DMS79 treated with DMSO at 0.1 percent for 48 hours (cell line): Measurements from ENCODE around the gene SORCS2.
A peak's percentile ranks its signal among the peaks of the same experiment; 100 is the strongest.

Source experiments
- DNase-seq: peaks from one replicate; lab custom pipeline; 2025; lab: John Stamatoyannopoulos, UW

The SORCS2 gene

DNA sequence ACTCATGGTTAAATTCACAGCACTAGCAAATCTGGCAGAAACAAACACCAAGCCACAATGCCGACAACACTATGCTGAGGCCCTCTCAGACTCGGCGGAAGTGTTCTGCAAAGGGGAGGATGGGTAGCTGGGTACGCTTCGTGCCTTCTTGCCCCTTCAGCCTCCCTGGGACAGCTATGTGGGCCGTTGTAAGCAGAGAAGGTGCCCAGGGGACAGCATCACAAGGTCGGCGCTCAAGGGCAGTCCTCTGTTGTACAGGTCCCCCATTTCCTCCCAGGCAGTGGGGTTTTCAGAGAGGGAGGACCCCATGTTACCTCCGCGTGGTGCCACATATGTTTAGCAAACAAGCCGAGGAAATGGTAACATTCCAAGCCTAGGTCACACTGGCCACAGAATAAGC lies 573.7 kb downstream of the SORCS2 start:
- no peak for DNase-seq

DNA sequence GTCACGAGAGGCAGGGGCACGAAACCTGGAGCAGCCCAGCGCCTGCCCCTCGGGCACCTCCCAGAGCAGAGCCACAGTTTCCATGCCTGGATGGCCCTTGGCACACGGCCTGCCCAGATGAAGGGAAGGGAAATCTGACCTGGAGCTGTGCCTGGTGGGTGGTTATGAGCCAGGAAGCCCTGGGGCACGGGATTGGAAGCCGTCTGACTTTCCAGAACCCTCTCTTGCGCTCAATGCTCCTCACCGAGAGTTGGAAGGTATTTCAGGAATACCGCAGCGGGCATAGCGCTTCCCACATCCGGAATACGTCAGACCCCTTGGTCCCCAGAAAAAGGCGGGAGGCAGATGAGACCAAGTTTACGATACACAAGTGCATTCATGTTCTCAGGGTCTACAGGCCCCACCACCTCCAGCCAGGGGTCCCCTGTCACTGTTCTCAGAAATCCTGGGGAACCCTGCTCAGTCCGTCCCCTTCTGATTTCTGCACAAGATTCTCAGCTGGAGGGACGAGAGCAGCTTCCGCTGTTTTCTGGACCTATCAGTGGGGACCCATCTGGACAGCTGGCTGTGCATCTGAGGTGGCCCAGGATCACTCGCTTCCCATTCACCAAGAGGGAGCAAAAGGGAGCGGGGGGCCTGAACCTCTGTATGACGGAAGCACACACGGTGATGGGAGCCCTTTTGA lies 574.5 kb downstream of the SORCS2 start:
- no peak for DNase-seq

DNA sequence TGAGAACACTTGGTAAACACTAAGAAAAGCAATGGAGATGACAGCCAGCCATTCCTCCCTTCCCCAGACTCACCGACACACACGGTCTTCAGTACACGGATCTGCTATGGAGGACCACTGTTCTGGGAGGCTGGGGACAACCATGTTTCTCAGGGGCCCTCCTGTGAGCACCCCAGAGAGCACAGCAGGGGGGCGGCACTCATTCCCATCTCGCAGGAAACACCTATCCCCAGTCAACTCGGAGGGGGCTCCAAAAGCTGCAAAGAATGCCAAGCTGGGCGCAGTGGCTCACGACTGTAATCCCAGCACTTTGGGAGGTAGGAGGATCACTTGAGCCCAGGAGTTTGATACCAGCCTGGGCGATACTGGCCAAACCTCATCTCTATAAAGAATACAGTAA lies 575.2 kb downstream of the SORCS2 start:
- no peak for DNase-seq

DNA sequence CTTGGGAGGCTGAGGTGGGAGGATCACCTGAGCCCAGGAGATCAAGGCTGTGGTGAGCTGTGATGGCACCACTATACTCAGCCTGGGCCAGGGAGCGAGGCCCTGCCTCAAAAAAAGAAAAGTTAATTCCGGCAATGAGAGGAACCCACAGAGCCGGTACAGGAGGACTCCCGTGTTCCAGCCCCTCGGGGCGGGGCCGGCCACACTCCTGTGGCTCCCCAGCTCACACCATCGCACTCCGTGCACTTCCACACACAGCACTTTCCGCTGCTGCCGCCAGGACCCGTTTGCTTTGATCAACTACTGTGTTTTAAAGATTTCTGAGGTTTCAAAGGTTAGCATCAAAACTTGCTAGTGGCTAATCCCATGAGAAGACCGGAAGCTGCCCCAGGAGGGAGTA lies 575.6 kb downstream of the SORCS2 start:
- no peak for DNase-seq

DNA sequence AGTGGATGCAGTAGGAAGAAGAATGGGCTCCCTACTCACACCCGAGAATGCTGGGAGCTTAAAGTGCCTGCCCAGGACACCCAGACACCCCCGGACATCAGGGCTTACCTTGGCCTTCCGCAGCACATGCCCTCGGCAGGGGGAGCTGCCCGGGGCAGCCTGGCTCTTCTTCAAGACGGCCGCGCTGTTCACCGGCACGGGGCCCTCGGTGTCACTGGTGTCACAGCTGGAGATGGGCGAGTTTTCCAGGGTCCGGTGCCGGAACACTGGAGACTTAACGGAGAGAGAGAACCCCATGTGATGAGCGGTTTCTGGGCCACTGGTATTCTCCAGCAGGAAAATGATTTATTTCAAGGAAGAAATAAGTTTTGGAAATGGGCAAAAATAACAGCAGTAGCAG lies 576.4 kb downstream of the SORCS2 start:
- DNase-seq = no peak

DNA sequence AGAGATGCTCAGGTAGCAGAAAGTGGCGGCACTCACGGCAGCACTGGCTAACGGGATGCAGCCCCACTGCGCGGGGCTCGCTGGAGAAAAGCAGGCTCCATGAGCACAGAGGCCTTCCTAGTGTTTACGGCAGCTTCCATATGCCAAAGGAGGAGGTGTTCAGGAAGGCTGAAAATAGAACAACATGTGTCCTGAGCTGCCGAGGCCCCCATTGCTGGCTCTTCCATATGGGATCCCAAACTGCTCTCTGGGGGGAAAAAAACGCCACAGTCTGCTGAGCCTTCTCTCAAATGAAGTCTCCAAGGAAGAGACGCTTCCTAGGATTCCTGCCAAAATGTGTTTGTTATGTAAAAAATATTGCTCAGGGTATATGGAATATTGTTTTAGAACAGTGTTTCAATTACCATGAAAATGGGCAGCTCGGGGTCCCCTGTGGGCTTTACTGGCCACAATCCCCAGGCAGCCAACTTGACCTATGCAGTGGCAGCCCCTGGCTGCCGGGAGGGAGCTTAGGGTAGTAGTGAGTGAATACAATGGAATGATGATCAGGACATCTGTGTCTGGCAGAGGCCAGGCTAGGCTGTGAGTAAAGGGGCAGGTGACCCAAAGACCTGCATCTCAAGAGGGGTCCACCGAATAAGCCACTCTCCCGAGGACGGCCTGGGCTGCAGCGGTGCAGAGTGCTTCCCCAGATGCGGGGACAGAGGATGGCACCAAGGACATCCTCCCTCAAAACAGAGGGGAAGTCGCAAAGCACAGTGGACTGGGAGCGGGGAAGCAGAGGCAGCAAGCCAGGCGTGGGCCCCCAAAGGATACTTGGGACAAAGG lies 577.3 kb downstream of the SORCS2 start:
- no peak for DNase-seq

DNA sequence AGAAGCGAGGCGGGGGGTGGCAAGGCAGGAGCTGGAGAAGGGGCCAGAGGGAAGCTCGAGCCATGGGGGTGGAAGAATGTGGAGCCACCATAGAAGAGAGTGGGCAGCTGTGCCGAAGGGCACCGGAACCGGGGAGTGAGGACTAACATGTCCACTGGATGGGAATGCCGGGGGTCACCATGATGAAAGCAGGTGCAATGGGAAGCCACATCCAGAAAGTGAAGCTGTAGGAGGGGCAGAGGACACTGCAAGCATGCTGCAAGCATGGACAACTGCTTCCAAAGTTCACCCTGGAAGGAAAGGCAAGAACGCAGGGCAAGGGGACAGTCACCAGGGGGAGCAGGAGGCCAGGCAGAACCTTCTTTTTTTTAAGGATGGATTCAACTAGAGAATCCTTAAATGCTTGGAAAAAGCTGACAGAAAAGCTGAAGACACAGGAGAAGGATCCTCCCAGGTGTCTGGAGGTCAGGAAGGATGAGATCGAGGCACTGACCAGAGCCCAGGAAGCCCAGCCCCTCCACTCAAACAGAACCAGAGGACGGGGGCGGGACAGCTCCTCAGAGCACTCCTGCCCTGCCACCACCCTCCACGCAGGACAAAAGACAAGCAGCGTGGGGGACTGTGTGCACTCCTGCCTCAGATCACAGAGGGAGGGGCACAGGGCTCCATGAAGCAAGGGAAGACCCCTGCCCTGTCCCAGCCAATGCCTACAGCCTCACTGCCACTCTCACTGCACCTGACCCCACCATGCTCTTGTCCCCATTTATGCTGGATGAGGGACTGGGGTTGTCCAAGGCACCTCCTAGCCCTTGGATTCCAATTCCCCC lies 578.1 kb downstream of the SORCS2 start:
- DNase-seq = no peak

DNA sequence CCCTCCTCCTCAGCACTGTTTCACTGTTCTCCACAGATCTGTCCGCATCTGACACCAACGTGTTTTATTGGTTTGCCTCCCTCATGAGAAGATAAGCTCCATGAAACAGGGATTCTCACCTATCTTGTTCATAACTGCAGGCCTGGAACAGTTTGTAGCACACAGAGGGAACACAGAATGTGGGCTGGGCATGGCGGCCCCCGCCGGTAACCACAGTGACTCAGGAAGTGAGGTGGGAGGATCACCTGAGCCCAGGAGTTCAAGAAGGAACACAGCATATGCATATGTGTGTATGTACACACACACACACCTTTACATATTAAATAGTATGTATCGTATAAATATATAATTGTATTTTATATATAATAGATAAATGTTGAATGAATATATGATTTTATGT lies 578.7 kb downstream of the SORCS2 start:
- no peak for DNase-seq

DNA sequence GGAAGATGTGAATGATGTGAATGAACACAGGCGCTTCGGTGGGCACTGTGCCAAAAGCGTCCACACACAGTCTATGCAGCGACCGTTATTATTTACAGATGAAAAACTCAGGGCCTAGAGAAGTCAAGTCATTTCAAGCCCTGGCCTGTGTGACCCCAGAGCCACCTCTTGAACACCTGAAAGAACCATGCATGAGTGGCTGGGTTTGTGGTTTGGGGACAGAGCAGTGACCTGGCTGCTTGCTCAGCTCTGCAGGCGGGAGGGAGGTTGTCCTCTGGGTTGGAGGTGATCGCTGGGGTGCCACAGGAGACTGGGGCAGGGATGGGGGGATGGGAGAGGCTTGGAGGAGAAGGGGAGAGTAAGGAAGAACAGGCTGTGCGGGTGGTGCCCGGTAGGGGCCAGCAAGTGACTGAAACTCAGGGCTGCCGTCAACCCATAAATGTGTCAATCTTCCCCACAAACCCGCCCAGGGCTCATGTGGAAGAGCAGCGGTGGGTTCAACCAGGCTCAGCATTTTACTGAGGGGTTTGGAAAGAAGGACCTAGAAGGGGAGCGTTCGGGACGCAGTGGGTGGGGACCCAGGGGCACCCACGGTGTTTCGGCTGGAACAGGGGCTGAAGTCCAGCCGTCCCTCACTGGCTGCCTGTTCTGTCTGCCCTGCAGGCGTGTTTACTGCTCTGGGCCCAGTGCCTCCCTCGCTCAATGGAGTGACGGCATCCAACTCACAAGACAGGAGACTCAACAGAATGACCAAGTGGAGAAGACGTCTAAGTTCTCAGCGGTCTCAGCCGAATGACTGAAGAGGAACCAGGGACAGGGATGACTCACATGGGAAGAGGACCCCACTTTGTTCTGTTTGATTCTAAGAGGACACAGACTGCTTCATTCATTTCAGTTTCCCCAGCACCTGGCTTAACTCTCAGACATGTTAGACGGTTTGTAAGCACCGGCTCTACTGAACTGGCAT lies 579.5 kb downstream of the SORCS2 start:
- no peak for DNase-seq

DNA sequence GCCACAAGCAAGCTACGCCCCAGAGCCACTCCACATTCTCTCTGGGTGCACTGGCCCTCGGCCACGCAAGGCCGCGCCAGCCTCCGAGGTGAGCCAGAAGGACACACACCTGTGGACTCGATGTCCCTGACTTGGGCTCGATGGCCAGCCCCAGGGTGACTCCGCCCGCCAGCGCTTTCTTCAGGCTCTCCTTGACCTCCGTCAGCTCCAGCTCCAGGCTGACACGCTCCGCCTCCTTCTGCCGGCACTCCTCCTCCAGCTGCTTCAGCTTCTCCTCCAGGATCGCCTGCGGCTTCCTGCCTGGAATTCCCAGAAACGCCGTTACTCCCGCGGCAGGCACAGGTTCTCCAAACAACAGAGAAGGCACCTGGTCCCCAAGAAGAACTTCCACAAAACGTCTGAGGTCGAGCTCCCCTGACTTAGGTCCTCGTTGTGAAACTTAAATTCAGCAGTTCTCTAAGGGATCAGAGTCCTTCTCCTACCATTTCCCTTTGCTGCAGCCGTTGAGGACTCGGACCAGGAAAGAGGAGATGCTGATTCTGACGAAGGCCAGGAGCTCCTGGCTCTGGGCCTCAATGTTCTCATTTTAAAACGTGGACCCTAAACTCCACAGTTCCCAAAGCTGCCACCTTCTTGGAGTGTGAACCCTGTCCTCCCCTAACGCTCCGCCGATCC lies 580.5 kb downstream of the SORCS2 start:
- no peak for DNase-seq

DNA sequence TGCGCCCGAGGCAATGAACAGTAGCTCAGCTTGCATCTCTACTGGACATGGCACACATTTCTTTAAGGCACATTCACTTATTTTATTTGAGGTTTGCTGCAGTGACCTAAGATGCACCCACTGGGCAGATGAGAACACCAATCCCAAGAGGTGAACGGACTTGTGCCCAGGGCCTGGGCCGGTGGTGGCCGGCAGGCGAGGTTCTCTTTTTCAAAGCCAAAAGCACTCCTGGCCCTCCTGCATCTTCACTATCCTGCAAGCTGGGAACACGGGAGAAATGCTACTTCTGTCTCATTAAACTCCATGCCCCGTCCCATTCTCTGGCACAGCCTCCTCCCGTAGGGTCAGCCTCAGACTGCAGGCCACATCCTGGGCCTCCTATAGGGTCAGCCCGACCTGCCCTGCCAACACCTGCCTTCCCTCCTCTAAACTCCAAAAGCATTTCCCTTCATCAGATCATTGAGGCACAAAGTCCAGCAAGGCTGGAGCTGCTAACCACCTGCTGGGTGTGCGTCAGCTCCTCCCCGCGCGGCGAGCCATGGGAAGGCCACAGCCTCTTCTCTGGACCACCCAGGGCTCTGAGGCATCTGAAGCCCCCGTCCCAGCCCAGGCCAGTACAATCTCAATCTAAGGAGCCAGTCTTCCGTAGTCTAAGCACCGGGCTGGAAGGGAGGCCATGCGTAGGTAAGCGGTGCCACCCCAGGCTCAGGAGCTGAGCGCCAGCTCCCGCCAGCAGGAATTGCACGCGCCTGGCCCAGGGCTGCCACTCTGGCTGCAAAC lies 581.3 kb downstream of the SORCS2 start:
- no peak for DNase-seq

DNA sequence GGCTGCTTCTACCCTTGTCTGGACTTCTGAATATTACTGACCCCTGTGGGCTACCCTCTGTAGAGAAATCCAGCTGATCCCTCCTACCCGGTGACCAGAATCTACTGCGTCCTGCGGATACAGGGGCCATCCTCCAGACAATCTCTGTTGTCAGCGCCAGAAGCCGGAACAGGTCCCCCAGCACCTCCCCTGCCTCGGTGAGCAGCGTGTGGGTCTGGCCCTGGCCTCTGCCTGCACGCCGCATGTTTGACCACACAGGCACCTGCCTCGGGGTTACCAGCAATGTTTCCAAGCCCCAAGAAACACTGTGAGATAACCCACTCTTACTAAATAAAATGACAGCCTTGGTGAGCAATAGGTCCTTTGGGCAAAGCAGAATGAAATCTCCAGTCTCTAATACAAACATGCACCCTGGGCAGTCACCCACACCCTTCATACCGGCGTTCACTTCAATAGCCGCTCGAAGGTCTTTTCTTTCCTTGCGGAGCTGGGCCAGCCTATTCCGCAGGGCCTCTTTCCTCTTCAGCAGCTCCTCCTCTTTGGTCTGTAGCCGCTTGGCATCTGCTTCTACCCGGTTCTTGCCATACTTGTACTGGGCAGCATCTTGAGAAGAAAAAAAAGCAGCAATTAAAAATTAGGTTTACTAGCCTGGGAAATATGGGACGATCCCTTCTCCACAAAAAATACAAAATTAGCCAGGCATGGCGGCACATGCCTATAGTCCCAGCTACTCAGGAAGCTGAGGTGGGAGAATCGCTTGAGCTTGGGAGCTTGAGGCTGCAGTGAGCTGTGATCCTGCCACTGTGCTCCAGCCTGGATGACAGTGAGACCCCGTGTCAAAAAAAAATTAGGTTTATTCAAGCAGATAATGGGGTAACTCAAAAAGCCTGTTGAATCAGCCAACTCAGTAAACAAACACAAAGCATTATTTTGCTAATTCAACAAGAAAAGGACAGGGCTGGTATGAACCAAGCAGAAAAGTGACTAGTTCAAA lies 582.3 kb downstream of the SORCS2 start:
- DNase-seq = no peak

DNA sequence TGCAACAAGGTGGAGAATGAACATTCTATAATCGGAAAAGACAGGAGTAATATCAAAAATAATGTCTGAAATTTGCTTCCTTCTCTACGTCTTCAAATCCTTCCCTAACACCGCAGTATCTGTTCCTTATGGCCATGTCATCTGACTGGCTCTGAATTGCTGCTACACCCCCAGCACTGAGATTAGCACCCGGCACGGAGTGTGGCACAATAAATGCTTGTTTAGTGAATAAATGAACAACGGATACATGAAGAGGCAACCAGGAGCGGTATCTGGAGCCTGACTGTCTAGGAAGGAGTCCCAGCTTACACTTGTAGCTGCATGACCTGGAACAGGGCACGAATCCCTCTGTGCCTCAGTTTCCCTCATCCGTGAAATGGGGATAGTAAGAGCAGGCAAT lies 583.1 kb downstream of the SORCS2 start:
- DNase-seq = no peak

DNA sequence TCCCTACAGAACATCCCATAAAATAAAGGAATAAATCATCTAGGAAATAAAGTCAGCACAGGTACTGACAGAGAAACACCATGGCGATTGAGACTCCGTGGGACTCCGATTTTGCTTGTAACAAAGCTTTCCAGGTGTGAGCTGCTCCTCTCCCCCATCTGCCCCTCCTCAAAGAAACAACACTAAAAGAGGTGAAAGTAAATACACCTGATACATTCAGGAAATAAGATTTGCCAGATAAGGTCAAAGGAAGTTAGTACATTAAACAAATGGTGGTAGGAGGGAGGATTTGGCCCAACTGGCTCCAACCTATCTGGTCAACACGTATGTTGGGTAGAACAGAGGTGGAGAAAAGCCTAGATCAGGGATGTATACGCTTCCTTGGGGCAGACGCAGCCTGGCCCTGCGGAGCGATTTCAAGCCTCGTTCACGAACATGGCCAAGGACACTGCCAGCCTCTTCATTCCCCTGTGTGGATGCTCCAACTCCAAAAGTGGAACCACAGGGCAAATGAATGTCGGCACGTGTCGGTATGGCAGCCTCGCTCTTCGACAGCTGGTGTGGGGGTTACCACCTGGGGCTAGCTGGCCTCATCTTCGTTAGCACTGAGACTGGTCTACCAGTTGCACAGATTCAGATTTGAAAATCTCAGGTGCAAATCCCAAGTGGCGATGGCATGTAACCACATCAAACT lies 584.8 kb downstream of the SORCS2 start:
- no peak for DNase-seq

DNA sequence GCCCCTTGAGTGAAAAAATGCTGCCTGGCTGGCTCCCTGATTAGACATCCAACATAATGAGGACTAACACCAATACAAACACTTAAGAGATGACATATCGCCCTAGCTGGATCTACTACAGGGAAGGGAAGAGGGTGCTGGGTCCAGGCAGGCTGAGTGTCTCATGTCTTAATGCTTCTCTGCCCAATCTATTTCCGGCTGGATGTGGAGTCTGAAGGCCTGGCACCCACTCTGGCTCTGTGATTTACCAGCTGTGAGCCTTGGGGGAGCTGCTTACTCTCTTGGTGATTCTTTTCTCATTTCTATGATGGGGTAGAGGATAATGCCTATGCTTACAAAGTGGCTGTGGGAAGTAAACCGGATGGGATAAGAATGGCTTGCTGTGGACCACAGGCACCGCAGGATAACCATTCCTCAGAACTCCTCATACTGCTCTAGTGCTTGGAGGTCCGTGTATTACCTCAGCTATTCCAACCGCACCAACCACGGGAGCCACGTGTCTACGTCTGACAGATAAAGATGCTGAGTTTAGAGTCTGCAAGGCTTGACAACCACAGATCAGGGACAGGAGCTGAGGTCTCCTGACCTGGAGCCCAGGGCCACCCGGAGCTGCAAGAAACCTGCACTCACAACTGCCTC lies 585.7 kb downstream of the SORCS2 start:
- DNase-seq = no peak

DNA sequence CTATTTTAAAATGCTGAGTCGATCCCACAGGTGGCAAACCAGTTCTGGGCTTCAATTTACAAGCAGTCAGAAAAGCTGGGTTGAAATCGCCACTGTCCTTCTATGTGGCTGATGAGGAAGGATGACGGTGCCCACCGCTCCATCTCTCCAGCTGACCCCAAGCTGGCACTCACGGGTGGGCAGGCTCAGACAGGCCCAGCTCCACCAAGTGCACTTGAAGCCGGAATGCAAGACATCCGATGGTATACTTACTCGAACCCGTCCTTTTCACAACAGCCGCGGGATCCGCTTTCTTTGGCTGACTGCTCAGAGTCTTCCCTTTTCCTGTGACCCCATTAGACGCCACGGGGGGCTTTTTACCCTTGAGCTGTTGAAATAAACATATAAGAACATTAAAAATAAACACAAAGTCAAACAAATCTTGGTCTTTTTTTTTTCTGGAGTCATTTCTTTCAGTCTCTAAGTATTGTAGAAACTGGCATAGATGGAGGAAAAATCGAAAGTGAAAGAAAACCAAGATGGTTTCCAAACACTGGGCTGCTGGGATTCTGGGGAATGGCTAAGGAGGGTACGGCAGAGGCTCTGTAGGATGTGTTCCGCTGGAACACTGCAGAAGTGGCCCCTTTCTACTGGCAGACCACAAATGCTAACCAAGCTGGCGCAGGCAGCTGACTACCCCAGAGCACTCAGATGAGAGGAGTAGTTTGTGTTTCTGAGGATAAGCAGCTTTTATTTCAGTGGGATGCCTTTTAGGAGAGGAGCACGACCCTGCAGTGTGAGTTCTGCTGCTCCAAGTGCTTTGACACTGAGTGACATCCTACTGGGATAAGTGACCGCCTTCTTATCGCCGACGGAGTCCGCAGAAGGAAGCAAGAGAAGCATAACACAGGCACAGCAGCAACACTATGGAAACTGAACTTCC lies 586.4 kb downstream of the SORCS2 start:
- DNase-seq = peak; percentile 41

DNA sequence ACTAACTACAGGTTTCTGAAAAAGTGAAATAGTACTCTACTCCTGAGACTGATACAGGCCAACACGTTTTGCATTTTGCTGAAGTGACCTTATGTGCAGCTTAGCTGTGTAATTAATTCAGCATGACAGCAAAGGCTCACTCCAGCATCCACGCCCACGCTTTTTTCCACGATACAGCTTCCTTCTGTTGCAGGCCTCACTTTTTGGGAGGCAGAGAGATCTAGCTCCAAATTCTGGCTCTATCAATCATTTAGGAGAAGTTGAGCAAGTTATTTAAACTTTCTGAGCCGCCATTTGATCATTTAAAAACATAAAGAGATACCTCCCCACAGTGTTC lies 587.1 kb downstream of the SORCS2 start:
- DNase-seq = no peak
